K562 (cell line): ENCODE measurements around the gene BCAN. TPM values are rescaled to one million over a fixed set of nuclear protein-coding genes. Genes with fewer than 3 reads are reported as not detected.

Experiments used
- ATAC-seq: fragments of 200-7000 bp; cut with Tn5 transposase; 3 replicates; pipeline ENCODE4 v1.9.1; 2020; ENCODE audit warnings: moderate library complexity
- BruUV-seq: library from RNA; stranded (reverse); fragments of 400-500 nt; replicated peaks from 2 replicates; lab custom pipeline; 2021; lab: Mats Ljungman, UMichigan
- CTCF ChIA-PET: fragments of 300-600 bp; formaldehyde crosslinking; extraction: SDS; loops from one replicate; lab custom pipeline; 2021; ENCODE audit warnings: low intra/inter-chr PET ratio; lab: Yijun Ruan, JAX
- POLR2A ChIA-PET: fragments of 300-600, 350-650 bp; sonication (Branson Sonifier 250); formaldehyde crosslinking; extraction: SDS; loops from one replicate; lab custom pipeline; 2021; ENCODE audit warnings: antibody characterized with exemption, inconsistent platforms; lab: Yijun Ruan, JAX
- DNase-seq, 4 experiments: peaks; one replicate each; pipeline versions ENCODE4 v3.0.0 to v3.0.0-alpha.2; 2011 to 2018; ENCODE audit warnings: low spot score in 3 of 4, mixed read lengths in 3 of 4; ENCODE audit errors: extremely low read depth in 1 of 4
- FAIRE-seq: peaks from 2 replicates; lab custom pipeline; 2011; peaks lifted over from hg19 to GRCh38; lab: Jason Lieb, UNC
- H2AFZ ChIP-seq: 2 replicates; pipeline ENCODE4 v1.6.0; 2011; ENCODE audit warnings: low read depth, low read length, control low read depth, inconsistent platforms
- H3K27ac ChIP-seq: fragments of 200-600 bp; 3 replicates; pipeline ENCODE4 v1.8.0; 2011; ENCODE audit warnings: low read depth, mild to moderate bottlenecking, control low read depth, inconsistent platforms, low read length, moderate library complexity, mixed read lengths; ENCODE audit errors: extremely low read depth
- H3K27me3 ChIP-seq, 2 experiments: fragments of 300-600 bp in 1 of 2; 2 replicates in 1 of 2; 3 replicates in 1 of 2; pipeline versions ENCODE4 v1.6.0 to v1.8.0; 2011; ENCODE audit warnings: inconsistent platforms in 2 of 2, low read length in 2 of 2, mild to moderate bottlenecking in 1 of 2, mixed read lengths in 1 of 2, moderate library complexity in 1 of 2; ENCODE audit not compliant: control insufficient read depth in 2 of 2, insufficient read depth in 2 of 2
- H3K36me3 ChIP-seq: fragments of 300-600 bp; 3 replicates; pipeline ENCODE4 v1.8.0; 2011; ENCODE audit warnings: mild to moderate bottlenecking, low read length, inconsistent platforms; ENCODE audit not compliant: control insufficient read depth, insufficient read depth
- H3K4me1 ChIP-seq, 2 experiments: fragments of 200-600 bp in 1 of 2; replicated peaks in 1 of 2; 2 replicates in 1 of 2; 3 replicates in 1 of 2; pipeline versions ENCODE4 v1.5.1 to v1.8.0; 2011; ENCODE audit warnings: inconsistent platforms in 2 of 2, low read length in 2 of 2, mild to moderate bottlenecking in 1 of 2, mixed read lengths in 1 of 2, moderate library complexity in 1 of 2; ENCODE audit not compliant: control insufficient read depth in 2 of 2, insufficient read depth in 2 of 2
- H3K4me2 ChIP-seq: 2 replicates; pipeline ENCODE4 v1.6.1; 2011; ENCODE audit warnings: low read length, control low read depth, inconsistent platforms, mixed read lengths; ENCODE audit not compliant: insufficient read depth
- H3K4me3 ChIP-seq: fragments of 200-600 bp; sonication (generic), shearing (Covaris generic); 2 replicates; pipeline ENCODE4 v1.5.1; 2016; ENCODE audit warnings: control low read depth, inconsistent platforms
- H3K79me2 ChIP-seq: fragments of 200-600 bp; 3 replicates; pipeline ENCODE4 v1.8.0; 2011; ENCODE audit warnings: low read length, inconsistent platforms; ENCODE audit not compliant: control insufficient read depth, insufficient read depth
- H3K9ac ChIP-seq, 2 experiments: 2 replicates each; pipeline versions ENCODE4 v1.6.0 to v1.6.1; 2011; ENCODE audit warnings: low read depth in 2 of 2, low read length in 2 of 2, control low read depth in 1 of 2, inconsistent platforms in 1 of 2, mild to moderate bottlenecking in 1 of 2, mixed read lengths in 1 of 2; ENCODE audit not compliant: insufficient read depth in 1 of 2
- H3K9me1 ChIP-seq: one replicate; pipeline ENCODE4 v1.6.0; 2011; ENCODE audit warnings: inconsistent platforms, mild to moderate bottlenecking, low read length, moderate library complexity; ENCODE audit not compliant: control insufficient read depth, insufficient read depth
- H3K9me3 ChIP-seq: replicated peaks from 2 replicates; pipeline ENCODE4 v1.5.1; 2011; ENCODE audit warnings: low read depth, low read length, inconsistent platforms; ENCODE audit not compliant: control insufficient read depth, insufficient read depth
- H4K20me1 ChIP-seq: replicated peaks from 2 replicates; pipeline ENCODE4 v1.6.1; 2011; ENCODE audit warnings: low read length, inconsistent platforms, mixed read lengths; ENCODE audit not compliant: control insufficient read depth, insufficient read depth
- ADNP ChIP-seq: fragments of 200-800 bp; sonication (Bioruptor generic); IDR thresholded peaks from 2 replicates; pipeline ENCODE4 v1.6.1; 2016; ENCODE audit warnings: missing genetic modification characterization, missing compliant biosample characterization
- BCOR ChIP-seq: fragments of 450-650 bp; IDR thresholded peaks from 2 replicates; pipeline ENCODE4 v1.6.1; 2016
- HDAC2 ChIP-seq: fragments of 450-650 bp; IDR thresholded peaks from 2 replicates; pipeline ENCODE4 v1.6.1; 2016; ENCODE audit warnings: mild to moderate bottlenecking
- KDM1A ChIP-seq, 2 experiments: fragments of 450-650 bp; IDR thresholded peaks; 2 replicates each; pipeline ENCODE4 v1.6.1; 2016; ENCODE audit warnings: mild to moderate bottlenecking in 2 of 2
- MYC ChIP-seq, 2 experiments: fragments of 250-450 bp in 1 of 2; sonication (Bioruptor Pico) in 1 of 2; IDR thresholded peaks; 2 replicates each; pipeline versions ENCODE4 v1.5.1 to v1.6.1; 2012 to 2021; ENCODE audit warnings: low read depth in 2 of 2, borderline replicate concordance in 1 of 2, improper control_type of control experiment in 1 of 2, low read length in 1 of 2, mild to moderate bottlenecking in 1 of 2, moderate library complexity in 1 of 2
- NFIC ChIP-seq: fragments of 450-650 bp; IDR thresholded peaks from 2 replicates; pipeline ENCODE4 v1.6.1; 2017; ENCODE audit warnings: mild to moderate bottlenecking, inconsistent platforms
- RBM25 ChIP-seq: fragments of 200-400 bp; formaldehyde crosslinking; IDR thresholded peaks from 2 replicates; pipeline ENCODE4 v1.6.1; 2018; ENCODE audit warnings: low read length, low read depth, moderate library complexity; ENCODE audit not compliant: severe bottlenecking
- RCOR1 ChIP-seq, 2 experiments: IDR thresholded peaks; 2 replicates each; pipeline ENCODE4 v1.6.1; 2012; ENCODE audit warnings: low read depth in 2 of 2, low read length in 2 of 2, borderline replicate concordance in 1 of 2, improper control_type of control experiment in 1 of 2
- WGBS: fragments of 100-300 bp; shearing (Covaris generic); methylation state at CpG from one replicate; pipeline ENCODE4 v1.1.6; 2016; ENCODE audit warnings: low coverage, mixed read lengths; ENCODE audit not compliant: insufficient coverage; ENCODE audit errors: missing lambda C conversion rate; 5-methylcytosine and 5-hydroxymethylcytosine counted together
- in situ Hi-C: fragments of 300-500 bp; cut with MboI; formaldehyde crosslinking; loops from 4 replicates; pipeline ENCODE4 v1.15.0; 2018; ENCODE audit warnings: inconsistent platforms, mixed read lengths
- intact Hi-C: fragments of 100-400 bp; cut with micrococcal nuclease; formaldehyde crosslinking; loops from 2 replicates; pipeline ENCODE4 v1.14.2; 2022
- polyA plus RNA-seq, 8 experiments: library from polyadenylated mRNA; depleted of rRNA in 4 of 8; stranded (reverse) in 5 of 8; unstranded in 3 of 8; fragments of >200 nt; fragmentation: Nextera tagmentation in 2 of 8; fragmentation: Illumina TruSeq in 1 of 8; extraction: Ambion mirVana in 2 of 8; extraction: Trizol in 1 of 8; gene quantifications; 2 replicates each; pipeline versions ENCODE4 v1.2.1 to v1.2.3, GENCODE V29; 2011 to 2014; ENCODE audit warnings: inconsistent platforms in 1 of 8, missing spikeins in 1 of 8
- total RNA-seq, 7 experiments: library from RNA; depleted of rRNA in 6 of 7; stranded (reverse); fragments of >200 nt in 6 of 7; fragmentation: Illumina TruSeq in 2 of 7; extraction: Trizol in 2 of 7; gene quantifications; 2 replicates each; pipeline versions ENCODE4 v1.2.1 to v1.2.3, GENCODE V29; 2011 to 2021; ENCODE audit warnings: low replicate concordance in 1 of 7
- TF ChIP-seq, protein P1 (sequence below): fragments of 450-650 bp; formaldehyde crosslinking; IDR thresholded peaks from 2 replicates; pipeline ENCODE4 v1.4.0; 2020; ENCODE audit warnings: mild to moderate bottlenecking, moderate library complexity

BCAN gene
- total and polyA plus RNA-seq, 9 of the 15 experiments (the other 6 are each of a cell fraction or from before 2014, with no cell fraction given) = 0.04 to 0.33 (median 0.14) TPM; not detected in 5

DNA sequence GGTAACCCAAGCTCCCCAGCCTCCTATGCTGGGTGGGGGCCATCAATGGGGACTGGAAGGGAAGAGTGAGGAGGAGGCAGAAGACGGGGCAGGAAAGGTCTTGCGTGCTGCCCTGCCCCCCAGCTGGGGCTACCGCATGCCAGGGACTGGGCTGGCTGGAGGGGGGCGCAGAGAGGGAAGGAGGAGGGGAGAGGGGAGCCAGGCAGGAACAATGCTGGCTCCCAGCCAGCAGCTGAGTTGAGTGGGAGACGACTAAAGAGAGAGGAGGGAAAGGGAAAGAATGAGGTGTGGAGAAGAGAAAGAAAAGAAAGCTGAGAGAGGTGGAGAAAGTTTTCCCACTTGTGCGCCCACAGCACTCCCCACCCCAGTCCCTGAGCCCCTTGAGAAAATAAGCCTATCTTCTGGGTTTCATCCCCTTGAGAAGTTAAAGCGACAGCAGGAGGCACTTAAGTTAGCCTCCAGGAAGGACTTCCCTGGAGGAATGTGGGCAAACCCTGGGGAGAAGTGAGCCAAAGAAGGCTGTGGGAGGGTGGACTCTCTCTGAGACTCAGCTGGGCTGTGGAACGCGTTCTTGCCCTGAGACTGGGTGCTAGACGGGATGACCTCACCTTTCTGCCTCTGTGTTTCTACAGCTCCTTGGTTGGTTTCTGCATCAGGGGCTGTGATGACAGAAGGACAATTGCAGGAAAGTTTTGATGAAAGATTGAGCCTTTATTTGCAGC is 48.2 kb downstream of the BCAN start:
- no peaks in the 10 kb centered on the region for H4K20me1 ChIP-seq
- peak overlapping the region; percentile 86 for H3K4me2 ChIP-seq
- in situ Hi-C loops = no loop called here
- CTCF ChIA-PET = interaction anchor here (0.9 to 6.6 kb wide), 7 partner anchors 11 to 199 kb away, joined by 3 to 143 read pairs (median 7); partner anchors contain the start of genes CRABP2, ISG20L2, METTL25B and NES
- peak overlapping the region; percentile 98 for H2AFZ ChIP-seq
- H3K36me3 ChIP-seq = no peaks in the 10 kb centered on the region
- DNase-seq = no peak
- no peaks in the 10 kb centered on the region for H3K9me1 ChIP-seq
- no peak for ATAC-seq
- 31% methylated on average over 7 of the region's 10 CpGs for WGBS
- intact Hi-C loops = loop anchor here (1.0 to 5.0 kb wide), 4 partner anchors 16 to 200 kb away; partner anchors contain the start of gene NTRK1
- H3K4me3 ChIP-seq = no peak overlapping the region
- H3K9ac ChIP-seq = peak overlapping the region in 1 of 2 experiments; percentile 89; a peak in 1 of 4 replicates
- no TSS peak for BruUV-seq
- TF ChIP-seq NFIC (peak; percentile 74), RCOR1 (IDR thresholded peaks at IDR 0.05; ENCODE audit: borderline replicate concordance in 1 of 2, low read depth in 2 of 2, low read length in 2 of 2) (0 out of 4 replicates have a peak, but pooled peaks of 1 of the 2 experiments have one; percentile 43), ADNP (tag) (0 out of 2 replicates have a peak, but pooled peaks have one; percentile 40), BCOR (peak; percentile 92), RBM25 (peak; percentile 88), HDAC2 (peak; percentile 66), KDM1A (IDR thresholded peaks at IDR 0.05) (peak in 1 of 2 experiments; percentile 70; a peak in 2 of 4 replicates), MYC (IDR thresholded peaks at IDR 0.05; ENCODE audit: low read depth, low read length) (no peak), MYC (CRISPR knock-in tag; IDR thresholded peaks at IDR 0.05; ENCODE audit: borderline replicate concordance, low read depth) (no peak)
- TF ChIP-seq, protein P1, sequence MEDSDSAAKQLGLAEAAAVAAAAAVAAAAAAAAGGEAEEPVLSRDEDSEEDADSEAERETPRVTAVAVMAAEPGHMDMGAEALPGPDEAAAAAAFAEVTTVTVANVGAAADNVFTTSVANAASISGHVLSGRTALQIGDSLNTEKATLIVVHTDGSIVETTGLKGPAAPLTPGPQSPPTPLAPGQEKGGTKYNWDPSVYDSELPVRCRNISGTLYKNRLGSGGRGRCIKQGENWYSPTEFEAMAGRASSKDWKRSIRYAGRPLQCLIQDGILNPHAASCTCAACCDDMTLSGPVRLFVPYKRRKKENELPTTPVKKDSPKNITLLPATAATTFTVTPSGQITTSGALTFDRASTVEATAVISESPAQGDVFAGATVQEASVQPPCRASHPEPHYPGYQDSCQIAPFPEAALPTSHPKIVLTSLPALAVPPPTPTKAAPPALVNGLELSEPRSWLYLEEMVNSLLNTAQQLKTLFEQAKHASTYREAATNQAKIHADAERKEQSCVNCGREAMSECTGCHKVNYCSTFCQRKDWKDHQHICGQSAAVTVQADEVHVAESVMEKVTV = no peak
- no peak overlapping the region for H3K27ac ChIP-seq
- POLR2A ChIA-PET = interaction anchor here (0.6 to 5.9 kb wide), 17 partner anchors 8 to 269 kb away, joined by 3 to 60 read pairs (median 4); partner anchors contain the start of genes CRABP2, ISG20L2, METTL25B and MRPL24
- peaks cover 49 to 59% of the 10 kb centered on the region in 2 experiments for H3K4me1 ChIP-seq
- 0 out of 3 replicates have a peak, but pooled peaks cover 3% of the 10 kb centered on the region for H3K79me2 ChIP-seq
- H3K9me3 ChIP-seq = no peaks in the 10 kb centered on the region
- H3K27me3 ChIP-seq = no peaks in the 10 kb centered on the region
- FAIRE-seq = no peak
